Fibroblast of skin of left biceps (primary cell): ENCODE results near the gene DMBT1.
"Not testable (repeated sequence)": the region's sequence is repeated elsewhere in the genome, so short reads cannot be mapped to it uniquely, and the experiment has no call there.

ENCODE experiments used
- DNase-seq, 2 experiments: peaks; one replicate each; pipeline ENCODE4 v3.0.0-alpha.2; 2013; ENCODE audit warnings: low read depth in 2 of 2

The DMBT1 gene

GRCh38 chr10:122577311-122577885 is 16.8 kb downstream of the DMBT1 start:
- no peak for DNase-seq

GRCh38 chr10:122586070-122586469 is 25.5 kb downstream of the DMBT1 start:
- DNase-seq: not testable (repeated sequence)

- DNase-seq: no peak
These were observed 26.7 kb downstream of the DMBT1 start for GRCh38 chr10:122587098-122587760.

GRCh38 chr10:122588381-122588780 is 27.8 kb downstream of the DMBT1 start:
- no peak for DNase-seq

GRCh38 chr10:122590153-122590552 is 29.6 kb downstream of the DMBT1 start:
- DNase-seq: no peak

GRCh38 chr10:122591736-122592135 is 31.2 kb downstream of the DMBT1 start:
- no peak for DNase-seq

GRCh38 chr10:122592161-122592560 is 31.6 kb downstream of the DMBT1 start:
- DNase-seq: no peak

- no peak for DNase-seq
These were observed 57.1 kb downstream of the DMBT1 start for GRCh38 chr10:122617476-122618270.

- no peak for DNase-seq
These were observed 58.1 kb downstream of the DMBT1 start for GRCh38 chr10:122618461-122619165.

GRCh38 chr10:122620961-122621360 is 60.4 kb downstream of the DMBT1 start:
- DNase-seq: not testable (repeated sequence)

- no peak for DNase-seq
These were observed 64.0 kb downstream of the DMBT1 start for GRCh38 chr10:122624546-122624945.

GRCh38 chr10:122630526-122630925 is 70.0 kb downstream of the DMBT1 start:
- DNase-seq: no peak

- DNase-seq: no peak
These were observed 71.5 kb downstream of the DMBT1 start for GRCh38 chr10:122632031-122632430.

- DNase-seq: no peak
These were observed 72.0 kb downstream of the DMBT1 start for GRCh38 chr10:122632576-122632975.

- no peak for DNase-seq
These were observed 76.4 kb downstream of the DMBT1 start for GRCh38 chr10:122636953-122637352.

GRCh38 chr10:122637376-122637775 is 76.8 kb downstream of the DMBT1 start:
- no peak for DNase-seq

GRCh38 chr10:122638106-122638505 is 77.6 kb downstream of the DMBT1 start:
- DNase-seq: no peak

- DNase-seq: no peak
These were observed 79.2 kb downstream of the DMBT1 start for GRCh38 chr10:122639801-122640200.

- no peak for DNase-seq
These were observed 80.4 kb downstream of the DMBT1 start for GRCh38 chr10:122640921-122641320.

- no peak for DNase-seq
These were observed 82.4 kb downstream of the DMBT1 start for GRCh38 chr10:122642726-122643605.

- DNase-seq: no peak
These were observed 83.5 kb downstream of the DMBT1 start for GRCh38 chr10:122643931-122644534.
